ENCODE results near the gene USF2.

The USF2 gene

DNA sequence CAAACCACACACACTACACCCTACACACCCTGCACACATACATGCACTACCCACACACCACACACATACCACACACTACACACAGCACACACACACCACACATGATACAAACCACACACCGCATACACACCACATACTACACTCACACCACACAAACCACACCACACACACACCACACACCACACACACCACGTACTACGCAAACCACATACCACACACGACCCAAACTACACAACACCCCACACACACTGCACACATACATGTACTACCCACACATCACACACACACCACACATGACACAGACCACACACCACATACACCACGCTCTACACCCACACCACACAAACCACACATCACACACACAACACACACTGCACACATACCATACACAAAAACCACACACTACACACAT, 29.8 kb downstream of the USF2 start:
- DNase-seq (ENCODE audit: low read depth in 2 of 3, low spot score in 1 of 3) = no peak

DNA sequence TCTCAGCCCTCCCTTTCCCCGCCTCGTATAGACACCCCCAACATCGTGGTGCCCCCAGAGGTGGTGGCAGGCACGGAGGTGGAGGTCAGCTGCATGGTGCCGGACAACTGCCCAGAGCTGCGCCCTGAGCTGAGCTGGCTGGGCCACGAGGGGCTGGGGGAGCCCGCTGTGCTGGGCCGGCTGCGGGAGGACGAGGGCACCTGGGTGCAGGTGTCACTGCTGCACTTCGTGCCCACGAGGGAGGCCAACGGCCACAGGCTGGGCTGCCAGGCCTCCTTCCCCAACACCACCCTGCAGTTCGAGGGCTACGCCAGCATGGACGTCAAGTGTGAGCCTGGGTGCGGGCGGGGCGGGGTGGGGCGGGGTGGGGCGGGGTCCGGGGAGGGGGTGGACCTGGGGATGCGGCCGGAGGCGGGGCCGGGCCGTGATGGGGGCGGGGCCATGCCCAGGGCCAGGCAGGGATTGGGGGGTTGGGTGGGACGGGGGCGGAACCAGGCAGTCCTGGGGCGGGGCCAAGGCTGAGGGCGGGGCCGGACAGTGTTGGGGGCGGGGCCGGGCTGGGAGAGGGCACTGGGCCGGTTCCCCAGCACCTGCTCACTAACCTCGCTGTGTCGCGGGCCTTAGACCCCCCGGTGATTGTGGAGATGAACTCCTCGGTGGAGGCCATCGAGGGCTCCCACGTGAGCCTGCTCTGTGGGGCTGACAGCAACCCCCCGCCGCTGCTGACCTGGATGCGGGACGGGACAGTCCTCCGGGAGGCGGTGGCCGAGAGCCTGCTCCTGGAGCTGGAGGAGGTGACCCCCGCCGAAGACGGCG, 31.0 kb downstream of the USF2 start:
- DNase-seq (ENCODE audit: low read depth in 2 of 3, low spot score in 1 of 3) = no peak

DNA sequence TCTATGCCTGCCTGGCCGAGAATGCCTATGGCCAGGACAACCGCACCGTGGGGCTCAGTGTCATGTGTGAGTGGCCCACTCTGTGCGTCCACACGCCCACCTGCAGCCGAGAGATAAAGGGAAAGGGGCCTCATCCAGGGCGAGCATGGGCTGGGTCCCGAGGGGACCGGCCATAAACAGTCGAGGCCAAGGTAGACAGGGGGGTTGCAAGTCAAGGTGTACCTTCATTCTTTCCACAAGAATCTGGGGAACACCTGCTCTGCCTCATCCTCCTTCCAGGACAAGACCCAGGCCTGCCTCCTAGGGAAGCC, 31.5 kb downstream of the USF2 start:
- no peak for DNase-seq (ENCODE audit: low read depth in 2 of 3, low spot score in 1 of 3)

DNA sequence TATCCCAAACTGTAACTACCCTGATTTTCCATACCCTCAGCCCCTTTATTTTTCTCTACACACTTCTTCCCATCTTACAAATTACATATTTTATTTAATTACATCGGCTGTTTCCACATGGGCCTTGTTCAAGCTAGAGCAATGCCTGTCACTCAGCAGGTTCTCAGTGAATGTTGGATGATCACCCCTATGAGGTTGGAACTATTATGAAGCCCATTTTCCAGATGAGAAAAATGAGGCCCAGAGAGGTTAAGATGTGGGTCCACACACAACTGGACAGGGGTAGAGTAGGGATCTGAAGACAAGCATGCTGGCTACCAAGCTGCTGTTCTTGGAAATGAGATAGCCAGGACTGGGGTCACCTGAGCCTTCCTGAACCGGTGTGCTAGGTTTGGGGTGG, 33.2 kb downstream of the USF2 start:
- no peak for DNase-seq (ENCODE audit: low read depth in 2 of 3, low spot score in 1 of 3)

DNA sequence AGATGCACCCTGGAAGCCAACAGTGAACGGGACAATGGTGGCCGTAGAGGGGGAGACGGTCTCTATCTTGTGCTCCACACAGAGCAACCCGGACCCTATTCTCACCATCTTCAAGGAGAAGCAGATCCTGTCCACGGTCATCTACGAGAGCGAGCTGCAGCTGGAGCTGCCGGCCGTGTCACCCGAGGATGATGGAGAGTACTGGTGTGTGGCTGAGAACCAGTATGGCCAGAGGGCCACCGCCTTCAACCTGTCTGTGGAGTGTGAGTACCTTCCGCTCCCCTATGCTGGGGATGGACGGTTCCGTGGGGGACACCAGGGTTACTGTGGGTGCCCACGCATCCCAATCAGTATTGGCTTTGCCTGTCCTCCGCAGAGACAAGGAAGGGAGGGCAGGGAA, 33.7 kb downstream of the USF2 start:
- DNase-seq (ENCODE audit: low read depth in 2 of 3, low spot score in 1 of 3) = no peak

DNA sequence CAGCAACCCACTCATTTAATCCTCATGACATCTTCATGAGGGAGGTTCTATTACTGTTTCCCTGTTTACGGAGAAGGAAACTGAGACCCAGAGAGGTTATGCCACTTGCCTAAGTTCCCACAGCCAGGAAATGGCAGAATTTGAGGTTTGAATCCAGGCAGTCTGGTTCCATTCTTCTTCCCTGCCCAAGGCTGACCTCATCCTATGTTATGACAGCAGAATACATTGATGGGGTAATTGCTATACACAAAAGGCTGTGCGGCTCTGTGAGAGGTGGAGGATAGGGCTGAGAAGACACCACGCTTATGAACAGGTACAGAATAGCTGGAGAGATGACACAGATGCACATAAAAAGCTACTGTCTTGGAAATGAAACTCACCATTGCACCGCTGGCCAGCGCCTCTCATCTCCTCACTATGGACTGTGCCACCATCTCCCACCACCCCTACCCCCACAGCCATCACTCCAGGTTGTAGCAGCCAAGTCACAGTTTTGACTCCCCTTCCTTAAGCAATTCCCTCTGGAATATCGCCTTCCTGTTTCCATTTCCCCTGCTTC, 34.7 kb downstream of the USF2 start:
- DNase-seq (ENCODE audit: low read depth in 2 of 3, low spot score in 1 of 3) = no peak

DNA sequence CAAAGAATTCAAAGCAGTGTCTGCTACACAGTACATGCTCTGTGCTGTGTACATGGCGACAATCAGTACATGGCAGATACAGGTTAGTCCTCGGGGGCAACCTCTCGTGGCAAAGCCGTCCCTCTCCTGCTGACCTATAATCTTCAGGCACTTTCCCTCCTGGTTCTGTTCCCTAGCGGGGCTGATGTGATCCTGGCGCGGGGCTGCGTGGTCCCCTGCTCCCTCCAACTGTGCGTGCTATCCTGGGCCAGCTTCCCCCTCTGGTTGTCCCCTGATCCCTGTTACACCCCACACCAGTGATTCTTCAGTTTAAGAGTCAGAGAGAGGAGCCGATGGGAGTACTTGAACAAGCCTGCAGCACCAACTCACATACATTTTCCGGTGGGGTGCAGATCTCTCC, 35.3 kb downstream of the USF2 start:
- no peak for DNase-seq (ENCODE audit: low read depth in 2 of 3, low spot score in 1 of 3)

DNA sequence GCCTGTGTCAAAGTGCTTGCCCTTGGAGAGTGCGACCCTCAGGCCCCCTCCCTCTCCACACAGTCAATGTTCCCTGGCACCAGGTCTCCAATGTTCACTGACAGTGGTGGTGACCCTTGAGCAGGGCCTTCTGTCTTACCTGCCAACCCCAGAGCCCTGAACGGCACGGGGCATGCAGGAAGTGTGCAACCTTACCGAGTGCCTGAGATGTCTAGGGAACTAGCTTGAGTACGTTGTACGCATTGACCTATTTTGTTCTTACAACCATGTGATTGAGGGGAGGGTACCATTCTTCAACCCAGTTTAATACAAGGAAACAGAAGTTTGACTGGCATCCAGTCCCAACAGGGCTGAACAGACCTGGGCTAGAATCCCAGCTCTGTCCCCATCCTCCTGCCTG, 36.4 kb downstream of the USF2 start:
- DNase-seq (ENCODE audit: low read depth in 2 of 3, low spot score in 1 of 3) = no peak

DNA sequence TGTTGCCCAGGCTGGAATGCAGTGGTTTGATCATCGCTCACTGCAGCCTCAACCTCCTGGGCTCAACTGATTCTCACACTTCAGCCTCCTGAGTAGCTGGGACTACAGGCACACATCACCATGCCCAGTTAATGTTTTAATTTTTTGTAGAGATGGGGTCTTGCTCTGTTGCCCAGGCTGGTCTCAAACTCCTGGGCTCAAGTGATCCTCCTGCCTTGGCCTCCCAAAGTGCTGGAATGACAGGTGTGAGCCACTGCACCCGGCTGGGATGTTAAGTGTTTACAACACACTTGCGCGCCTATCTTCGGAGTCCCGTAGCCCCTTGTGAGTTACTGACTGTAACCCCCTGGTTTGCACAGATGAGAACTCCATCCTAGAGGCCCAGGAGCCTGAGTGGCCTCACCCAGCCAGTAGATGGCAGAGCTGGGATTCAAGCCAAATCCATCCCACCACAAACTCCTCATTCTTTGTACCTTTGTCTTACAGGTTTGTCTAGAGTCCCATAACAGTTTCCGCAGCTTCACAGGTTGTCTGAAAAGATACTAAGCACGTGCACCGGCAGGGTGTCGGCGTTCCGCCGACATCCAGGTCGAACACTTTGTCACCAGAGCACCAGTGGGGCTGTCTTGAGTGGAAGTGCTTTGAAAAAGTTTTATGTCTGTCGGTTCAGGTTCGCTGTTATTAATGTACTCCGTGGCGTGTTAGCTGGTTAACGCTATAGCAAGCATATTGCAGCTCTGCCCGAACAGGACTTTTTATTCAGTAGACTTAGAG, 37.9 kb downstream of the USF2 start:
- no peak for DNase-seq (ENCODE audit: low read depth in 2 of 3, low spot score in 1 of 3)

DNA sequence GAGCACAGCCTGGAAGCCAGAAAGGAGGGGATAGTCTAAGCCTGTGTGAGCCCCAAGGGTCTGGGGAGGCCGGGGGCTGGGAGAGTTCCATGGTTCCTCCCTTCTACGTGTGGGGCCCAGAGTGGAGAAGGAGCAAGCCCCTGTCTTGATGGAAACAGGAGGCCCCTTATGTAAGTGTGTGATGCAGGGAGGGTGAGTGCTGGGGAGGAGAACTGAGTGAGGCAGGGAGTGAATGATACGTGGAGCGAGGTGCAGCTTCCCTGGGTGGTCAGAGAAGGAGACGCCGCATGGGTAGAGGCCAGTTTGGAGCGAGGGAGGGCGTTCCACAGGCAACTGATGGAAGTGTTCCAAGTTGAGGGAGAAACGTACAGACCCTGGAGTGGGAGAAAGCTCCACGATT, 39.2 kb downstream of the USF2 start:
- no peak for DNase-seq (ENCODE audit: low read depth in 2 of 3, low spot score in 1 of 3)

DNA sequence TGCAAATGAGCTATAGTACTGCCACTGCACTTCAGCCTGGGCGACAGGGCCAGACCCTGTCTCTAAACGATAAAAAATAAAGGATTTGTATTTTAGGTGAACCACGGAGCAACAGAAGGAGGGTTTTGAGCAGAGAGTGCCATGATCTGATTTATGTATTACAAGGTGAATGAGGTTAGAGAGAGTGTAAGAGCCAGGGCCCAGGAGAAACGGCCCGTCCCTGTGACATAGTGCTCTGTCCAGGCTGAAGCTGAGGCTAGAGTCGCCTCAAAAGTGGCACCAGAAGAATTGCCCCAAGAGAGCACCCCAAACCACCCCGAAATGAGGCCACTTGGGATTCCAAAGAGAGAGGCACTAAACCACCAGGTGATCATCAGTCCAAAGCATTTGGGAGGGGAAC, 40.1 kb downstream of the USF2 start:
- no peak for DNase-seq (ENCODE audit: low read depth in 2 of 3, low spot score in 1 of 3)

DNA sequence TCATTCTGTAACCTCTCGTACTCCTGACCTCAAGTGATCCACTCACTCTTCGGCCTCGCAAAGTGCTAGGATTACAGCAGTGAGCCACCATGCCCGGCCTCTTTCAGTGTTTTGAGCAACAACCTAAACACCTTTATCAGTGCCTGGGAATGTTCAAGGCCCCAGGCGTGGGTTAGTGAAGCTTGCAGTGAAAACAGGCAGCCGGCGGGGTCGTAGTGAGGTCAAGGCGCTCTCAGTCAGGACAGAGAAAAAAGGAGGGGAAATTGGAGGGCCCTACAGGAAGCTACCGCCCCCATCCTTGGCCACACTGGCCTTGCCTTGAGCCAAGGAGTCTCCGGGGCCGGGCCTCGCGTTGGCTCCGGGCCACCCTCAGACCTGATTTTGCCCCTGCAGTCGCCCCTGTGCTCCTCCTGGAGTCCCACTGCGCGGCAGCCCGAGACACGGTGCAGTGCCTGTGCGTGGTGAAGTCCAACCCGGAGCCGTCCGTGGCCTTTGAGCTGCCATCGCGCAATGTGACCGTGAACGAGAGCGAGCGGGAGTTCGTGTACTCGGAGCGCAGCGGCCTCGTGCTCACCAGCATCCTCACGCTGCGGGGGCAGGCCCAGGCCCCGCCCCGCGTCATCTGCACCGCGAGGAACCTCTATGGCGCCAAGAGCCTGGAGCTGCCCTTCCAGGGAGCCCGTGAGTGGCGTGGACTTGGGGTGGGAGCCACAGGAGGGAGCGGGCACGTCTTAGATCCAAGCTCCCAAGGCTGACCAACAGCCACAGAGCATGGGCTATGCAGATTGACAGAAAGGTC, 40.9 kb downstream of the USF2 start:
- no peak for DNase-seq (ENCODE audit: low read depth in 2 of 3, low spot score in 1 of 3)

DNA sequence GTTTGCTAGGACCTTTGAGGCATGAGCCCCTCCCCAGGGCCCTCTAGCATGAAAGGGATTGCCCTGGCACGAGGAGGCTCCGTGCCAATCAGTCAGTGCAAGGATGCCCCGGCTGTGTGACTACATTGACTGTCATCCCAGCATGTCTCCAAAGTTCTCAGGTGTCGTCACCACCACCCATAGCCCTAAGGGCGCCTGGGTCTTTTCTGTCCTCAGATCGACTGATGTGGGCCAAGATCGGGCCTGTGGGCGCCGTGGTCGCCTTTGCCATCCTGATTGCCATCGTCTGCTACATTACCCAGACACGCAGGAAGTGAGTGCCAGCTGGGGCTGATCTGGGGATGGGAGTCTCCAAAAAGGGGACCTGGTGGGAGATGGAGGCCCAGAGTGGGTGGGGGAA, 41.6 kb downstream of the USF2 start:
- no peak for DNase-seq (ENCODE audit: low read depth in 2 of 3, low spot score in 1 of 3)

DNA sequence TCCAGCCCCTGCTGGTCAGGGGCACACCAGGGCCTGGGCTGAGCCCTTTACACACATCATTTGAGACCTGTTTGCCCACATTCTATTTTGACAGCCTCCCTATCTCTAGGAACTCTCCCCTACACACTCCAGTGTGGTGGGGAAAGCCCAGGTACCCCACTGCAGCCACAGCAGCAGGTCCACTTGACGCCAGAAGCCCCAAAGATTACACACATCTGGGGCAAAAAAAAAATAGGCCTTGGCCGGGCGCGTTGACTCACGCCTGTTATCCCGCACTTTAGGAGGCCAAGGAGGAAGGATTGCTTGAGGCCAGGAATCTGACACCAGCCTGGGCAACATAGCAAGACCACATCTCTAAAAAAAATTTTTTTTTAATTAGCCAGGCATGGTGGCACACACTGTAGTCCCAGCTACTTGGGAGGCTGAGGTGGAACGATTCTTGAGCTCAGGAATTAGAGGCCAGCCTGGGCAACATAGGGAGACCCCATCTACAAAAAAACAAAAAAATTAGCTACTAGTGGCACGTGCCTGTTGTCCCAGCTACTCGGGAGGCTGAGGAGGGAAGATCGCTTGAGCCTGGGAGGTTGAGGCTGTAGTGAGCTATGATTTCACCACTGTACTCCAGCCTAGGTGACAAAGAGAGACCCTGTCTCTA, 42.2 kb downstream of the USF2 start:
- DNase-seq (ENCODE audit: low read depth in 2 of 3, low spot score in 1 of 3) = no peak

DNA sequence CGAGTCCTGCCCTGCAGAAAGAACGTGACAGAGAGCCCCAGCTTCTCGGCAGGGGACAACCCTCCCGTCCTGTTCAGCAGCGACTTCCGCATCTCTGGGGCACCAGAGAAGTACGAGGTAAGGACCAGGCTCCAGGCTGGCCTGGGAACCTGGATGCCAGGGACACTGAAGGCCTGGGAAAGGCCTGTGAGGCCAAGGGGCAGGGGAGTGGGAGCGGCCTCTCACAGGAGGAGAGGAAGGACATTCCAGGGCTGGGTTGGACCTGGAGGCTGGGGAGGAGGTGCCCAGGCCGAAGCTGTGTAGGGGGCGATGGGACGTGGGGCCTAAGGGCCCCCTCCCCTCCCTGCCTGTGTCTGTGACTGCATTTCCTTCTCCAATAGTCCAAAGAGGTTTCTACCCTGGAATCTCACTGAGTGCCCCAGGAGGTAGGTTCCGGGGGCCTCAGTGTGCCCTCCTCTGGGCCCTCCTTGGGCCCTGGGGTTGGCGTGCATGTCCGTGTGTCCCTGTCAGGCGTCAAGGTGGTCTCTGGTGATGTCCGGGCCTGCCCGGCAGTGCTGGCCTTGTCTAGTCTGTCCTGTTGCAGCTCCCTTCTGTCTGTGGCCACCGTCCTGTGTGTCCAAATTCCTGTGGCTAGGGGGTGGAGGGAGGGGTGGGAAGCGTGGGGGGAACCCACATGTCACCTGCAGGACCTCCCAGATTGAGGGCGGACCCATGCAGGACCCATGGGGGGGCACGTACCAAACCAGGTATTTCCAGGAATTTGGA, 43.3 kb downstream of the USF2 start:
- DNase-seq (ENCODE audit: low read depth in 2 of 3, low spot score in 1 of 3) = no peak

DNA sequence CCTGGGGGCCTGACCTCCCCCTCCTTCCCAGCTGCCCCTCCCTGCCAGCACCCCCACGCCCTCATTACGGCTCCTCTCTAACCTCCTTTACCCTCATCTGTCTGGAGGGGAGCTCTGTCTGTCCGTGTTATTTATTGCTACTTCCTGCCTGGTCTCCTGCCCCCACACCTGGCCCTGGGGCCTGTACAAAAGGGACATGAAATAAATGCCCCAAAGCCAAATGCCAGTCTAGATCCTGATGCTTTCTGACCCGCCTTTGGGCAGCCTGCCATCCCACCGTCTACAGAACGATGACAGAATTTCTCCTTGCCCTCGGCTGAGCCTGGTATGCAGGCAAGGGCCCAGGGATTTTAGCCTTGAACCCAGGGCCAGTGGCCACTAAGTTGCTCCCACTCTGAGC, 44.8 kb downstream of the USF2 start:
- no peak for DNase-seq (ENCODE audit: low read depth in 2 of 3, low spot score in 1 of 3)

DNA sequence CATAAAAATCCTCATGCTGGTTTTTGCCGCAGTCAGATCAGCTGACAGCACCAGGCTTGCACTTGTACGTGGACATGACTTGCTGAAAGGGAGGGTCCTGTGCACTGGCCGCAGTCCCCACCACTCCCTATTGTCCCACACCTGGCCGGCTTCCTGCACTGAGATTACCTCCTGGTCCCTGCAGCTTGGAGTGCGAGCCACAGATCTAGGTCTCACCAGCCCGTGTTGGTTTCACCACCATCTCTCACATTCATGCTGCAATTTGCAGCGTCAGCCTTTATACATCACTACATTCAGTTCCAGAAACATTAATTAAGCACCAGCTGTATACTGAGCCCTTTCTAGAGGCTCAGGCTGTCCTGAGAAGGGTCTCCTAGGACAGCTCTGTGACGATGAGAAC, 45.3 kb downstream of the USF2 start:
- DNase-seq (ENCODE audit: low read depth in 2 of 3, low spot score in 1 of 3) = no peak

DNA sequence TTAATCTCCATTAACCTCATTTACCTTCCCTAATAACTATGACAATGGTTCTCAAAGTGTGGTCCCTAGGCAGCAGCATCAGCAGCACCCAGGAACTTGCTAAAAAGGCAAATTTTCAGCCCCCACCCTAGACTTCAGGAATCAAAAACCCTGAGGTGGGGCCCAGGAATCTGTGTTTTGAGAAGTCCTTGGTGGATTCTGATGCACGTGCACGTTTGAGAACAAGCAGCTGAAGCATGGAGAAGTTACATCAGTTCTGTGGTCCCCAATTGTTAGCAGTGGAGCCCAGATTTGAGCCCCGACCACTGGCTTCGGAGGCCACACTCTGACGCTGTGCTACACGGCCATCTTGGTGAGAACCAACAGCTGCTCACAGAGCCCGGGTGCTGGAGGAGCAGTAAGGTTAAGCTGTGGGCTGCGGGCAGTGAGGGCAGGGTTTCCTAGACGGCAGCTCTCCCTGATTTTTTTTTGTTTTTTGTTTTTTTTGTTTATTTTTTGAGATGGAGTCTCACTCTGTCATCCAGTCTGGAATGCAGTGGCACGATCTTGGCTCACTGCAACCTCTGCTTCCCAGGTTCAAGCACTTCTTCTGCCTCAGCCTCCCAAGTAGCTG, 46.2 kb downstream of the USF2 start:
- no peak for DNase-seq (ENCODE audit: low read depth in 2 of 3, low spot score in 1 of 3)

DNA sequence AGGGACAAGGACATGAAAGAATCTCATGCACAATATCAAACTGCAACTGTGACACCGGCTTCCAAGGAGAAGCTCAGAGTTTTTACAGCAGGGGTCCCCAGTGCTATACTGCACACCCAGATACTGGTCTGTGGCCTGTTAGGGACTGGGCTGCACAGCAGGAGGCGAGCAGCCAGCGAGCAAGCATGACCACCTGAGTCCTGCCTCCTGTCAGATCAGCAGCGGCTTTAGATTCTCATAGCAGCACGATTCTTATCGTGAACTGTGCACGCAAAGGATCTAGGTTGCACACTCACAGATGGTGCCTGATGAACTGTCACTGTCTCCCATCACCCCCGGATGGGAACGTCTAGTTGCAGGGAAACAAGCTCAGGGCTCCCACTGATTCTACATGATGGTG, 47.1 kb downstream of the USF2 start:
- DNase-seq (ENCODE audit: low read depth in 2 of 3, low spot score in 1 of 3) = no peak

DNA sequence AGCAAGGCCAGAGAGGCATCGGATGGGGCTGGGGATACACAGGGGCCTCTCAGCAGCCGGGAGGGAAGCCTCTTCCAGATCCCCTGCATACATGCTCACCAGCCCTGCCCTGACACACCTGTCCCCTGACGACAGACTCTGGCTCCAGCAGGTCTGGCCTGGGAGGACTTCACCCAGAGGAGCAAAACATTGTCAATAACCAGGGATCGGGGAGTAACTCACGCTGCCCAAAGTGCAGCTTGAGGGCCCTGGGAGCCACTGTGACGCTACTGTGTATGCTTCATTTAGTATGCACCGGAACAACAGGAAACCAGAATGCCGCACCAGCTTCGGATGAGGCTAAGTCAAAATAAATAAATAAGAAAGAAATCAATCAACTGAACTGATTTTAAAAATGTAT, 47.8 kb downstream of the USF2 start:
- DNase-seq (ENCODE audit: low read depth in 2 of 3, low spot score in 1 of 3) = no peak
